OCI-LY7 (cell line): ENCODE measurements around the gene FAM13A. TPM values are rescaled to one million over a fixed set of nuclear protein-coding genes. Genes with fewer than 3 reads are reported as not detected.

Experiments
- BruUV-seq: library from RNA; stranded (reverse); fragments of 400-500 nt; replicated peaks from 2 replicates; lab custom pipeline; 2021; lab: Mats Ljungman, UMichigan
- CTCF ChIA-PET: fragments of 300-600 bp; sonication (Branson Sonifier 250); formaldehyde crosslinking; loops from one replicate; lab custom pipeline; 2022; ENCODE audit warnings: antibody characterized with exemption; ENCODE audit not compliant: unreplicated experiment; lab: Charles Lee
- POLR2A ChIA-PET: fragments of 300-600 bp; sonication (Branson Sonifier 250); formaldehyde crosslinking; loops from one replicate; lab custom pipeline; 2022; ENCODE audit warnings: antibody characterized with exemption; lab: Charles Lee
- DNase-seq: peaks from one replicate; pipeline ENCODE4 v3.0.0-alpha.2; 2015; ENCODE audit warnings: low spot score
- H2AFZ ChIP-seq: fragments of 200-600 bp; sonication (generic), shearing (Covaris generic); 2 replicates; pipeline ENCODE4 v1.6.1; 2014; ENCODE audit warnings: mild to moderate bottlenecking, antibody characterized with exemption, low read length, moderate library complexity
- H3K27ac ChIP-seq: fragments of 200-600 bp; sonication (generic); 2 replicates; pipeline ENCODE4 v1.5.1; 2014; ENCODE audit warnings: mixed run types, low read depth, mild to moderate bottlenecking, moderate library complexity, low read length, inconsistent platforms; ENCODE audit not compliant: poor library complexity, severe bottlenecking
- H3K36me3 ChIP-seq: fragments of 200-600 bp; sonication (generic); 2 replicates; pipeline ENCODE4 v1.6.1; 2014; ENCODE audit warnings: mild to moderate bottlenecking, antibody characterized with exemption, low read length, moderate library complexity, mixed read lengths; ENCODE audit not compliant: insufficient read depth
- H3K4me1 ChIP-seq: fragments of 200-600 bp; sonication (generic); 2 replicates; pipeline ENCODE4 v1.5.1; 2014; ENCODE audit warnings: mild to moderate bottlenecking, low read length; ENCODE audit not compliant: insufficient read depth, poor library complexity, severe bottlenecking
- H3K4me2 ChIP-seq: fragments of 200-600 bp; sonication (generic); 2 replicates; pipeline ENCODE4 v1.6.1; 2014; ENCODE audit warnings: mild to moderate bottlenecking, low read length
- H3K4me3 ChIP-seq: fragments of 200-600 bp; sonication (generic); 2 replicates; pipeline ENCODE4 v1.5.1; 2014; ENCODE audit warnings: mild to moderate bottlenecking, low read depth, low read length; ENCODE audit not compliant: poor library complexity, severe bottlenecking
- H3K79me2 ChIP-seq: fragments of 200-600 bp; sonication (generic); 2 replicates; pipeline ENCODE4 v1.6.1; 2016; ENCODE audit warnings: low read depth, mild to moderate bottlenecking, low read length, moderate library complexity, mixed read lengths; ENCODE audit not compliant: insufficient read depth
- H3K9me2 ChIP-seq: fragments of 200-600 bp; sonication (generic); 2 replicates; pipeline ENCODE4 v1.6.1; 2016; ENCODE audit warnings: mild to moderate bottlenecking, low read length, mixed read lengths; ENCODE audit not compliant: insufficient read depth
- H3K9me3 ChIP-seq: fragments of 200-600 bp; sonication (generic); 2 replicates; pipeline ENCODE4 v1.6.1; 2014; ENCODE audit warnings: mild to moderate bottlenecking, mixed run types, low read length, mixed read lengths
- H4K20me1 ChIP-seq: fragments of 200-600 bp; sonication (generic); 2 replicates; pipeline ENCODE4 v1.6.1; 2014; ENCODE audit warnings: mild to moderate bottlenecking, antibody characterized with exemption, low read length, moderate library complexity, mixed read lengths; ENCODE audit not compliant: insufficient read depth
- CTCF ChIP-seq: fragments of 200-600 bp; sonication (generic); conservative IDR thresholded peaks from 2 replicates; pipeline ENCODE4 v1.5.1; 2014; ENCODE audit warnings: mild to moderate bottlenecking, antibody characterized with exemption, low read length, moderate library complexity, mixed read lengths
- EZH2phosphoT487 ChIP-seq: fragments of 200-600 bp; sonication (generic); IDR thresholded peaks from 2 replicates; pipeline ENCODE4 v1.6.1; 2018; ENCODE audit warnings: low read depth, borderline replicate concordance, mild to moderate bottlenecking, mixed run types, antibody characterized with exemption, low read length, moderate library complexity, mixed read lengths
- intact Hi-C: fragments of 100-400 bp; cut with micrococcal nuclease; formaldehyde crosslinking; loops from one replicate; pipeline ENCODE4 v1.10.0; 2022; ENCODE audit not compliant: unreplicated experiment
- total RNA-seq, 2 experiments: library from RNA; depleted of rRNA in 1 of 2; stranded (reverse); fragments of >200 nt in 1 of 2; shearing (Covaris generic) in 1 of 2; gene quantifications; 2 replicates each; pipeline ENCODE4 v1.2.3, GENCODE V29; 2014 to 2022

FAM13A gene
- total RNA-seq, 2 experiments from 2014 or later, result not detected

- ChIA-PET CTCF (no interaction called here), POLR2A (interaction anchor here (0.5 to 0.7 kb wide), 2 partner anchors 18 to 56 kb away, joined by 3 read pairs; no protein-coding TSS in a partner anchor)
- Histone ChIP-seq H3K27ac (no peak overlapping the region), H3K4me1 (no peaks in the 10 kb centered on the region), H3K4me2 (no peak overlapping the region), H3K9me3 (no peaks in the 10 kb centered on the region), H2AFZ (no peak overlapping the region), H4K20me1 (no peaks in the 10 kb centered on the region), H3K79me2 (no peaks in the 10 kb centered on the region), H3K9me2 (no peaks in the 10 kb centered on the region), H3K4me3 (no peak overlapping the region), H3K36me3 (no peaks in the 10 kb centered on the region)
- TF ChIP-seq CTCF (no peak), EZH2phosphoT487 (no peak)
- BruUV-seq, result no TSS peak
- no peak for DNase-seq
- intact Hi-C loops, result no loop called here
Observed at GRCh38 chr4:88967883-88968331, 89.1 kb downstream of the FAM13A start.

- DNase-seq, result no peak
- Histone ChIP-seq H3K4me1 (no peaks in the 10 kb centered on the region), H3K9me3 (no peaks in the 10 kb centered on the region), H3K9me2 (no peaks in the 10 kb centered on the region), H2AFZ (no peak overlapping the region), H3K36me3 (no peaks in the 10 kb centered on the region), H3K79me2 (no peaks in the 10 kb centered on the region), H3K4me3 (no peak overlapping the region), H3K4me2 (no peak overlapping the region), H3K27ac (no peak overlapping the region), H4K20me1 (no peaks in the 10 kb centered on the region)
- ChIA-PET CTCF (no interaction called here), POLR2A (no interaction called here)
- no TSS peak for BruUV-seq
- intact Hi-C loops, result no loop called here
- TF ChIP-seq CTCF (no peak), EZH2phosphoT487 (no peak)
Observed at GRCh38 chr4:88965053-88965452, 91.9 kb downstream of the FAM13A start.

GRCh38 chr4:88964450-88964849, 92.5 kb downstream of the FAM13A start:
- DNase-seq, result no peak
- H2AFZ ChIP-seq, result no peak overlapping the region
- H3K27ac ChIP-seq, result no peak overlapping the region
- H4K20me1 ChIP-seq, result no peaks in the 10 kb centered on the region
- H3K9me2 ChIP-seq, result no peaks in the 10 kb centered on the region
- H3K79me2 ChIP-seq, result no peaks in the 10 kb centered on the region
- ChIA-PET POLR2A (interaction anchor here (0.6 kb wide), 1 partner anchor 20 kb away, joined by 3 read pairs; no protein-coding TSS in a partner anchor), CTCF (no interaction called here)
- no TSS peak for BruUV-seq
- H3K36me3 ChIP-seq, result no peaks in the 10 kb centered on the region
- intact Hi-C loops, result no loop called here
- H3K4me2 ChIP-seq, result no peak overlapping the region
- H3K4me3 ChIP-seq, result no peak overlapping the region
- H3K4me1 ChIP-seq, result no peaks in the 10 kb centered on the region
- no peak for TF ChIP-seq CTCF
- TF ChIP-seq EZH2phosphoT487, result no peak
- no peaks in the 10 kb centered on the region for H3K9me3 ChIP-seq
